DOHH2 (cell line): Measurements from ENCODE around the gene PTPN14.

Source experiments
- EZH2phosphoT487 ChIP-seq: fragments of 200-600 bp; sonication (generic); IDR thresholded peaks from 2 replicates; pipeline ENCODE4 v1.6.1; 2017; ENCODE audit warnings: borderline replicate concordance, mild to moderate bottlenecking, antibody characterized with exemption, low read length, moderate library complexity, mixed read lengths
- TF ChIP-seq, protein P1 (sequence below): fragments of 200-600 bp; sonication (generic); IDR thresholded peaks from one replicate; pipeline ENCODE4 v1.5.1; 2014; ENCODE audit warnings: antibody characterized with exemption, mild to moderate bottlenecking, low read depth, low read length; ENCODE audit not compliant: poor library complexity, severe bottlenecking

DNA sequence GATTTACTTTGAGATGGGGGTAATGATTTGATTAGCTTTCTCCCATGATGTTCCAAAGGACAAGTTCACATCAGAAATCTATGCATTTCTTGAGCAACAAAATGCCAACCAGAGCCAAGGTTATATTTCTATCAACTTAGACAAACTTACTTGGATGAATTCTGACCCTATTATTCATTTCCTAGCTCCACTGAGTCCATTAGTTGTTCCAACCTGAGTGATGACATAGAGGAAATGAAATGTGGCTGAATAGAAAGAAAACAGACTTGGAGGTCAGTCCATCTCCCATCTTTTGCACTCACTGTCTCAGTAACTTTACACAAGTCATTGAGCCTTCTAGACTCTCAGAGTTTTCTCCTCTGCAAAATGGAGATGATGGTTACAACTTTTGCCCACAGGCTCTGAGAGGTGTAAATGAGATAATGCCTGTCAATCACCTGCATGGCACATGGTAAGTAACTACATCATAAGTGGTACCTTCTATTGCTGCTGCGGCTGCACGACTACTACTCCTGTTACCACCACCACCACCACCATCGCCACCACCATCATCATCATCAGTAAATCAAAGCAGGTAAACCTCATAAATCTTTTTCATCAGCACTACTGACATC is 98.2 kb downstream of the PTPN14 start:
- TF ChIP-seq, protein P1, sequence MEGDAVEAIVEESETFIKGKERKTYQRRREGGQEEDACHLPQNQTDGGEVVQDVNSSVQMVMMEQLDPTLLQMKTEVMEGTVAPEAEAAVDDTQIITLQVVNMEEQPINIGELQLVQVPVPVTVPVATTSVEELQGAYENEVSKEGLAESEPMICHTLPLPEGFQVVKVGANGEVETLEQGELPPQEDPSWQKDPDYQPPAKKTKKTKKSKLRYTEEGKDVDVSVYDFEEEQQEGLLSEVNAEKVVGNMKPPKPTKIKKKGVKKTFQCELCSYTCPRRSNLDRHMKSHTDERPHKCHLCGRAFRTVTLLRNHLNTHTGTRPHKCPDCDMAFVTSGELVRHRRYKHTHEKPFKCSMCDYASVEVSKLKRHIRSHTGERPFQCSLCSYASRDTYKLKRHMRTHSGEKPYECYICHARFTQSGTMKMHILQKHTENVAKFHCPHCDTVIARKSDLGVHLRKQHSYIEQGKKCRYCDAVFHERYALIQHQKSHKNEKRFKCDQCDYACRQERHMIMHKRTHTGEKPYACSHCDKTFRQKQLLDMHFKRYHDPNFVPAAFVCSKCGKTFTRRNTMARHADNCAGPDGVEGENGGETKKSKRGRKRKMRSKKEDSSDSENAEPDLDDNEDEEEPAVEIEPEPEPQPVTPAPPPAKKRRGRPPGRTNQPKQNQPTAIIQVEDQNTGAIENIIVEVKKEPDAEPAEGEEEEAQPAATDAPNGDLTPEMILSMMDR: no peak
- TF ChIP-seq EZH2phosphoT487: no peak
